ENCODE measurements around the gene RAB11FIP2. TPM values are rescaled to one million over a fixed set of nuclear protein-coding genes. Genes with fewer than 3 reads are reported as not detected.

Gene RAB11FIP2
- total and polyA plus RNA-seq, 10 donors: 3.3 to 38.5 (median 22.6) TPM

GRCh38 chr10:118031351-118032075 is 15.2 kb downstream of the RAB11FIP2 start:
- no peak for TF ChIP-seq POLR2AphosphoS5 (IDR thresholded peaks at IDR 0.05)
- TF ChIP-seq CTCF (IDR thresholded peaks at IDR 0.05 in 8 of 11, conservative IDR thresholded peaks at IDR 0.05 in 3 of 11): no peak
- TF ChIP-seq POLR2A (IDR thresholded peaks at IDR 0.05): no peak
- peaks cover 0 to 35% (median 6%) of the 10 kb centered on the region in 6 donors for H3K36me3 ChIP-seq
- no peak for DNase-seq
- peaks cover 0 to 36% (median 14%) of the 10 kb centered on the region in 6 donors for H3K4me1 ChIP-seq
- no peaks in the 10 kb centered on the region for H3K27me3 ChIP-seq (replicated peaks in 1 of 7)
- WGBS, 5 donors: 89 to 95% (median 92%) methylated on average over 2 of the region's 2 CpGs
- no peak overlapping the region for H3K4me3 ChIP-seq
- no peaks in the 10 kb centered on the region for H3K9me3 ChIP-seq
- no peak overlapping the region for H3K27ac ChIP-seq
- intact Hi-C loops (cut with DNase I; ENCODE audit: low total_unique reads): no loop called here

- Histone ChIP-seq H3K4me1 (peaks cover 0 to 7% (median 0%) of the 10 kb centered on the region in 6 donors), H3K36me3 (peaks cover 0 to 43% (median 2%) of the 10 kb centered on the region in 6 donors), H3K27me3 (replicated peaks in 1 of 7) (no peaks in the 10 kb centered on the region), H3K4me3 (no peak overlapping the region), H3K9me3 (no peaks in the 10 kb centered on the region), H3K27ac (no peak overlapping the region)
- TF ChIP-seq POLR2AphosphoS5 (IDR thresholded peaks at IDR 0.05) (no peak), POLR2A (IDR thresholded peaks at IDR 0.05) (no peak), CTCF (IDR thresholded peaks at IDR 0.05 in 8 of 11, conservative IDR thresholded peaks at IDR 0.05 in 3 of 11) (no peak)
- DNase-seq: no peak
- intact Hi-C loops (cut with DNase I; ENCODE audit: low total_unique reads): no loop called here
Observed at GRCh38 chr10:118028619-118029018, 18.1 kb downstream of the RAB11FIP2 start.

GRCh38 chr10:118027397-118027796 is 19.3 kb downstream of the RAB11FIP2 start:
- WGBS, 5 donors: 92 to 100% (median 100%) methylated on average over 2 of the region's 2 CpGs
- no peak for DNase-seq
- no peak overlapping the region for H3K4me3 ChIP-seq
- H3K27me3 ChIP-seq (replicated peaks in 1 of 7): no peaks in the 10 kb centered on the region
- H3K27ac ChIP-seq: no peak overlapping the region
- peaks cover 0 to 4% (median 0%) of the 10 kb centered on the region in 6 donors for H3K4me1 ChIP-seq
- H3K9me3 ChIP-seq: no peaks in the 10 kb centered on the region
- TF ChIP-seq POLR2AphosphoS5 (IDR thresholded peaks at IDR 0.05): no peak
- peaks cover 0 to 31% (median 0%) of the 10 kb centered on the region in 6 donors for H3K36me3 ChIP-seq
- intact Hi-C loops (cut with DNase I; ENCODE audit: low total_unique reads): no loop called here

GRCh38 chr10:118026936-118027335 is 19.8 kb downstream of the RAB11FIP2 start:
- intact Hi-C loops (cut with DNase I; ENCODE audit: low total_unique reads): no loop called here
- Histone ChIP-seq H3K4me3 (no peak overlapping the region), H3K27me3 (replicated peaks in 1 of 7) (no peaks in the 10 kb centered on the region), H3K4me1 (peaks cover 0 to 4% (median 0%) of the 10 kb centered on the region in 6 donors), H3K27ac (no peak overlapping the region), H3K36me3 (peaks cover 0 to 27% (median 0%) of the 10 kb centered on the region in 6 donors), H3K9me3 (no peaks in the 10 kb centered on the region)
- WGBS, 5 donors: 96 to 98% (median 96%) methylated on average over 4 of the region's 4 CpGs
- DNase-seq: no peak
- no peak for TF ChIP-seq POLR2AphosphoS5 (IDR thresholded peaks at IDR 0.05)
- TF ChIP-seq POLR2A (IDR thresholded peaks at IDR 0.05): no peak
- TF ChIP-seq CTCF (IDR thresholded peaks at IDR 0.05 in 8 of 11, conservative IDR thresholded peaks at IDR 0.05 in 3 of 11): no peak

Data from spleen (tissue), 11 donors.